HG03045 (cell line): ENCODE measurements around the gene SSBP3.
"Not testable (repeated sequence)": the region's sequence is repeated elsewhere in the genome, so short reads cannot be mapped to it uniquely, and the experiment has no call there.

Experiments used
- ATAC-seq: cut with Tn5 transposase; IDR thresholded peaks from one replicate; pipeline ENCODE4 v1.9.1; 2021; ENCODE audit warnings: mild to moderate bottlenecking, moderate library complexity; ENCODE audit not compliant: unreplicated experiment

Gene SSBP3

GRCh38 chr1:54228638-54229079 lies 177.5 kb downstream of the SSBP3 start:
- ATAC-seq: no peak

- ATAC-seq: no peak
Measured at GRCh38 chr1:54227891-54228310, 178.3 kb downstream of the SSBP3 start.

GRCh38 chr1:54227091-54227602 lies 179.0 kb downstream of the SSBP3 start:
- no peak for ATAC-seq

- no peak for ATAC-seq
Measured at GRCh38 chr1:54225986-54226559, 180.1 kb downstream of the SSBP3 start.

GRCh38 chr1:54225378-54225777 lies 180.8 kb downstream of the SSBP3 start:
- no peak for ATAC-seq

- no peak for ATAC-seq
Measured at GRCh38 chr1:54224233-54224632, 182.0 kb downstream of the SSBP3 start.

- no peak for ATAC-seq
Measured at GRCh38 chr1:54223441-54224202, 182.6 kb downstream of the SSBP3 start.

- no peak for ATAC-seq
Measured at GRCh38 chr1:54222711-54223110, 183.5 kb downstream of the SSBP3 start.

- no peak for ATAC-seq
Measured at GRCh38 chr1:54221867-54222484, 184.2 kb downstream of the SSBP3 start.

GRCh38 chr1:54221113-54221834 lies 184.9 kb downstream of the SSBP3 start:
- ATAC-seq: no peak

- no peak for ATAC-seq
Measured at GRCh38 chr1:54220004-54220811, 186.0 kb downstream of the SSBP3 start.

GRCh38 chr1:54219688-54220003 lies 186.5 kb downstream of the SSBP3 start:
- no peak for ATAC-seq

- no peak for ATAC-seq
Measured at GRCh38 chr1:54218883-54219687, 187.1 kb downstream of the SSBP3 start.

- ATAC-seq: no peak
Measured at GRCh38 chr1:54215523-54215922, 190.7 kb downstream of the SSBP3 start.

- ATAC-seq: no peak
Measured at GRCh38 chr1:54212872-54213271, 193.3 kb downstream of the SSBP3 start.

GRCh38 chr1:54207896-54208295 lies 198.3 kb downstream of the SSBP3 start:
- ATAC-seq: not testable (repeated sequence)

GRCh38 chr1:54207287-54207686 lies 198.9 kb downstream of the SSBP3 start:
- no peak for ATAC-seq

- ATAC-seq: no peak
Measured at GRCh38 chr1:54204199-54204598, 202.0 kb downstream of the SSBP3 start.

GRCh38 chr1:54200519-54200997 lies 205.6 kb downstream of the SSBP3 start:
- peak; percentile 9 for ATAC-seq
